HG03066 (cell line): ENCODE data around the gene LIMS2.

Experiments
- ATAC-seq: cut with Tn5 transposase; IDR thresholded peaks from one replicate; pipeline ENCODE4 v1.9.1; 2021; ENCODE audit warnings: low read depth; ENCODE audit not compliant: unreplicated experiment

Gene LIMS2, protein sequence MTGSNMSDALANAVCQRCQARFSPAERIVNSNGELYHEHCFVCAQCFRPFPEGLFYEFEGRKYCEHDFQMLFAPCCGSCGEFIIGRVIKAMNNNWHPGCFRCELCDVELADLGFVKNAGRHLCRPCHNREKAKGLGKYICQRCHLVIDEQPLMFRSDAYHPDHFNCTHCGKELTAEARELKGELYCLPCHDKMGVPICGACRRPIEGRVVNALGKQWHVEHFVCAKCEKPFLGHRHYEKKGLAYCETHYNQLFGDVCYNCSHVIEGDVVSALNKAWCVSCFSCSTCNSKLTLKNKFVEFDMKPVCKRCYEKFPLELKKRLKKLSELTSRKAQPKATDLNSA

DNA sequence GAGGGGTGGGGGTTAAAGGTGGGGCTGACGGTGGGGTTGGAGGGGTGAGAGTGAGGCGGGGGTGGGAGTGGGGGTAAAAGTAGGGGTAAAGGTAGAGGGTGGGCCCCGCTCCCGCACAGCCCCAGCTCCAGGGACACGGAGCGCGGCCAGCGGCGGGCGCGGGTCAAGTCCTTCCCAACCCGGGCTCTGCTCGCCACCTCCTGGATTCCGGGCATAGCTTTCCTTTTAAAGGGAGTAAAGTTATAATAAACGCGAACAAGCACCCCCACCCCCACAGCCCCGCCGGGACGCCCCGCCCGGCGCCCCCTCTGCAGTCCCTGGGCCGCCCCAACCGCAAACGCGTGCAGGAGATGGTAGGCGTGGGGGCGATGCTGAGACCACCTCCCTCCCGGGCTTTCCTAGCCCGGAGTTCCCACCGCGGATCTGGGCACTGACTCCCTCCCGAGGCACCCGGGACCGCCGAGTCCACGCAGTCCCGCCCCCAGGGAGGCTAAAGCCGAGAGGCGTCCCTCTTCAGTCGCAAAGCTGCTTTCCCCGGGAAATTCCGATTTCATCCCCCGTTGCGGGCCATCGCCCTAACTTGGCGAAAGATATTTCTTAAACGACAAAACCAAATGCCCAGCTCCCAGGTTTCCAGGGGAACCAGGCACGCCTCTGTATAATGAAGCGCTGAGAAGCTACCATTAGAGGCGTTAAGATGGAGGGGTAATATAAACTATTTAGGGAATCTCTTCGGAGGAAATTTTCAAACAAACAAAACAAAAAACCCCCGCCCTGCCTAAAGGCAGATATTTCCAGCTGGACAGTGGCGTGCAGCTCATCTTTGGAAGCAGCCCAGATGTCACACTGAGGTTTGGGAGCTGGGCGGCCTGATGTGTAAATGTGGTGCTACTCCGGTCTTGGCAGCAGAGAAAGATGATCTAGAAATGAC, at the start of gene LIMS2:
Gene LIMS2 (minus strand): TSS at position 200 of the 931 bp plus-strand sequence. CDS start 506 bp downstream, outside the sequence.
- no peak for ATAC-seq

DNA sequence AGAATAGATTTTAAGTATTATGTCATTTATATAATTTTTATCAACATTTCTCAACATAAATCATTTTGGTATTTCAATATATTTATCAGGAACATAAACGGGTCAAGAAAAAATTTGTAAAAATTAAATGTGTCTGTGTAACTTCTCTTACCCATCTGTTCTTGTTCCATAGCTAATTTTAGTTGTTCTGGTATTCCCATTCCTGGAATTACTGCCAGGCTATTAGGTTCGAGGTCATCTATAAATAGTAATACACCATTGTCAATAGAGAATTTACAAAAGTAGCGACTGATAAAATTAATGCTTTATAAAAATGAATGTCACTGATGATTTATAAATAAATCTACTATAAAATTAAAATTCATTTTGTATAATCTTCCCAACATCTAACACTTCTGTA, 47.5 kb upstream of the LIMS2 start:
- no peak for ATAC-seq

DNA sequence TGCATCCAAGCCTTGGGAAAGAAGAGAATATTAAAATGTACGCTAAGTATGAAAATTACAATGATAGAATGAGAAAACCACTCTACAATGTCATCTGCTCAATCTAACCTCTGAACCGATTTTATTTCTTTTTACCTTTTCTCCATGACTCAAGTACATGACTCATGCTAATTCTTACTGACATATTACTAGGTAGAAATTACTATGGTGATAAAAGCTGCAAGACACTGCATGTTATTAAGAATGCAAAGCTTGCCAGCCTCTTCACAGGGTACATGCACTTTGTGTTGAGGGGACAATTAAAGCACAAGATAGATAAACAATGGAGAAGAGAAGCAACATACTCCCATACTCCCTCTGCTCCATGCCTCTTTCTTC, 46.6 kb upstream of the LIMS2 start:
- no peak for ATAC-seq

DNA sequence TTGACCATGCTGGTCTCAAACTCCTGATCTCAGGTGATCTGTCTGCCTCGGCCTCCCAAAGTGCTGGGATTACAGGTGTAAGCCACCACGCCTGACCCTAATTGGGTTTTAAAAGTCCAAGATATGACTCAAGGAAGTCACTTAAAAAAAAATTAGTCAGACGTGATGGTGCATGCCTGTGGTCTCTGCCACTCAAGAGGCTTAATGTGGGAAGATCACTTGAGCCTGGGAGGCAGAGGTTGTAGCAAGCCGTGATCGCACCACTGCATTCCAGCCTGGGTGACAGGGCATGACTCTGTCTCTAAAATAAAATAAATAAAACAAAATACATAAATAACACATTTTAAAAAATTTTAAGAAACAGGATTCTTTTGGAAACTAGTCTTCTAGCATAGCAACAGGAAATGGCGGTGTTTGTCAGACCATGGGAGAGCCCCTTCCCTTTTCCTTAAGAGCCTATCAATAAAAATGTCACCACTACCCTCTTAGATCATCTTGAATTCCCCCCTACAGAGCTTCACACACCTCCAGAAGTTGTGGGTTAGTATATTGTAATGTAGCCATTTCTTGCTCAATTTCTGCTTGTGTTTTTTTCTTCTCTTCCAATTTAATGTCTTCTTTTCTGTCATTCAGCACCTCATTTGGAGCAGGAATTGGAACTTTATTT, 46.1 kb upstream of the LIMS2 start:
- no peak for ATAC-seq

DNA sequence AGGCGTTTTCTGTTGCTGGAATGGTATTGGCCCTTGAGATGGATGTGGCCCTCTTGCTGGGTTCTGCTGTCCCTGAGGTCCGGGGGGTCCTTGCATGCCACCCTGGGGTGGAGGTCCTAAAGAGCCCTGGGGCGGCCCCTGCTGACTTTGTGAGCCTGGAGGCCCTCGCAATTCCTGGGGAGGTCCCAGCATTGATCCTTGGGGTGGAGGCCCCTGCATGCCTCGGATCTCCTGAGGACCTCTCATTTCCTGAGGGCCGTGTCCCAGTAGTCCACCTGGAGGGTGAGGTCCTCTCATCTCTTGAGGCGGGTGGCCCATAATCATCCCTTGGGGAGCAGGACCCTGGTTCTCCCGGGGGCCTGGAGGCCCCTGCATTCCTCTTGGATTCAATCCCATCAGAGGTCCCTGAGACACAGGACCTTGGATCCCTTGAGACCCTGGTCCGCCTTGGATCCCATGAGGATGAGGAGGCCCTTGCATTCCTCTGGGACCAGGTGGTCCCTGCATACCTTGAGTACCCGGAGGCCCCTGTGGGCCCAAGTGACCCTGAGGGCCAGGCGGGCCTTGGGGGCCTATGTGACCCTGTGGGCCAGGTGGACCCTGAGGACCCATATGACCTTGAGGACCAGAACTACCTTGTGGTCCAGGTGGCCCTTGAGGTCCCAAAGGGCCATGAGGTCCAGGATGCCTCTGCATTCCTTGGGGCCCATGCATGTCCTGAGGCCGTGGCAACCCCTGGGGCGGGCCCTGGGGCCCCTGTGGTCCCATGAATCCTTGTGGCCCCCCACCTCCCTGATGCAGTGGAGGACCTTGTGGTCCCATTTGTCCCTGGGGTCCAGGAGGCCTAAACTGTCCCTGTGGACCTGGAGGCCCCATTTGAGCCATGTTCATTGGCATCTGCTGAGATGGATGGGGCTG, 44.2 kb upstream of the LIMS2 start:
- ATAC-seq: no peak

DNA sequence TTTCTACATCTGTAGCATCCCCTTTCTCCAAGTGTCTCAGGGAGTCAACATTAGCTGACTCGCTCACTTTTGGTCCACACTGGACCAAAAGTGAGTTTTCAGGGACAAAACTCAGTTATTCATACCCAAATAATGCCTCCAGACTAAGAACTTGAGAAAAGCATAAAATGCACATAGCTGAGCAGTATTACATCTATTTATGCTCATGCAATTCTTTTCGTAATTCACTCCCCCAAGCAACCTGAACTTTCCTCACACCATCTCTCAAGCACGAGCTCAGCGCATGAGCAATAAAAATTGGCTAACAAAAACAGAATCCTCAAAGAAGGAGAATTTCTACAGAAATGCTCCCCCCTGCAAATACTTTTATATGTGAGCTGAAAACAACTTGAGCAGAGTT, 42.9 kb upstream of the LIMS2 start:
- no peak for ATAC-seq

DNA sequence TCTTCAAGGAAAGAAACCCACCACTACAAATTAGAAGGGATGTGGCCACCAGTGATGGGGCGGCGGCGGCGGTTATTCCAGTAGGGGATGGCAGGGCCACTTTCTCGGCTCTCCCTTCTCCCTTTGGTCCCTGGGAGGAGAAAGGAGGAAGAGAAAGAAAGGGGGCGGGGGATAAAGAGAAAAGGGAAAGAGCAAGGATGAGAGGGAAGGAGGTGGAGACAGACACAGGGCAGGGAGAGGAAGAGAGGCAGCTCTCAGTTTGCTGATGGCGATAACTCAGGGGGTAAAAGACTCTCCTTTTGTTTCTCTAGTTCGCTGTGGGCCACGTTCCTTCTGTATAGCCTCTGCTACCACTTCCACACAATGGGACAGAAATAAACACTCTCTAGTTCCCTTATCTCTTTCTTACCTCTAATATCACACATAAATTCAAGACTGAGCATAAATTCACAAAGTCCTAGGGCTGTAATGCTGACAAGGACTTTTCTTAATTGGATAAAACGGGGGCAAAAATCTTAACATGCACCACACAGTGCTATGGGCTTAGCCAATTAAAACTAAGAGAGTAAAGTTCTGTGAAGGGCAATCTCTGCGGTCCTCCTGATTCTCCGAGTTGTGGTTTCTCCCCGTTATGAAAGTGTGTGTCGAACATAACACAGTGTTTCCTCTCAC, 40.6 kb upstream of the LIMS2 start:
- ATAC-seq: no peak

DNA sequence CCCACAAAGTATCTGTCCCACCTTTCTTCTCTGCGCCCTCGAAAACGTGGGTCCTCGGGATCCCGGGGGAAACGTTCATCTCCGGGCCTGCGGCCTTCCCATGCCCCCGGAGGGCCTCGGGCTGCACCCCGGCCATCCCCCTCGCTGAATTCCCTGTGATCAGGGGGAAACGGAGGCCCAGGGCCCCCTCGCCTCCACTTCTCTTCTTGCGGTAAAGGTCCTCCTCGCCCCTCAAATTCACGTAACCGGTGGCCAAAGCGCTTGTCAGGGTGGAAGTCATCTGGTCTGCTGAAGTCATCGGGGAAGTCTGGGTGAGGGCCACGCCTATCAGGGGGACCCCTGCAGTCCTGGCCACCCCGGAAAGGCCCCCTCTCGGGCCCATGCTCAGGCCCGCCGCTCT, 38.2 kb upstream of the LIMS2 start:
- no peak for ATAC-seq

DNA sequence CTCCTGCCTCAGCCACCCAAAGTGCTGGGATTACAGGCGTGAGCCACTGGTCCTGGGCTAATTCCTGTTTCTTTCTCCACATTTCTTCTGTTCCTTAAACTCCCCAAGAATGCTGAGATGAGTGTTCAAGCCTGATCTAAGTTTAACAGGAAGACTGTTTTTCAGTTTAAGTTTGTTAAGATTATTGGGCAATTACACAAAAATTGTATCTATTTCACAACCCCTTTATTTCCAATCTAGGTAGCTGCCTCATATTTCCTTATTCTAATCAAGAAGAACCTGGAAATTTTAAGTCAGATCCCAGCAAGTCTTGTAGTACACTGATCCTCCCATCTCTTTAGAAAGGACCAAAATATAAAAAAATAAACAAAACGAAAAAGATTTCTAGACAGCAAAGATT, 37.7 kb upstream of the LIMS2 start:
- ATAC-seq: no peak

DNA sequence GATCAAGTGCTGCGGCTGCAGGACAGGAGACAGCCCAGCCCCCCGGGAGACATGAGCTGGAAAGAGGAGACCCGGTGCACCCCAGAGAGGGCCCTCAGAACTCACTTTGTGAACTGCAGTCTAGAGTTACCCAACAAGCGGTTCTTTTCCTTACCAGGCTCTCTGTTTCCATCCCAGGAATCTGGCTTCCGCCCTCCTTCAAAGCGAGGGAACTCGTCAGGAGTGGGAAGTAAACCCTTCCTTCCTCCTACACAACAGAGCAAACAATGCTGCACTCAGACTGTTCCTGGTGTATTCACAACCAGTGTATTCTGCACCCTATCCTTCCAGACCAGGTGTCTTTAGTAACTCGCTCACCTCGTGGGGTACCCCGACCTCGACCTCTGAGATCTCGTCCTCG, 34.0 kb upstream of the LIMS2 start:
- ATAC-seq: no peak

DNA sequence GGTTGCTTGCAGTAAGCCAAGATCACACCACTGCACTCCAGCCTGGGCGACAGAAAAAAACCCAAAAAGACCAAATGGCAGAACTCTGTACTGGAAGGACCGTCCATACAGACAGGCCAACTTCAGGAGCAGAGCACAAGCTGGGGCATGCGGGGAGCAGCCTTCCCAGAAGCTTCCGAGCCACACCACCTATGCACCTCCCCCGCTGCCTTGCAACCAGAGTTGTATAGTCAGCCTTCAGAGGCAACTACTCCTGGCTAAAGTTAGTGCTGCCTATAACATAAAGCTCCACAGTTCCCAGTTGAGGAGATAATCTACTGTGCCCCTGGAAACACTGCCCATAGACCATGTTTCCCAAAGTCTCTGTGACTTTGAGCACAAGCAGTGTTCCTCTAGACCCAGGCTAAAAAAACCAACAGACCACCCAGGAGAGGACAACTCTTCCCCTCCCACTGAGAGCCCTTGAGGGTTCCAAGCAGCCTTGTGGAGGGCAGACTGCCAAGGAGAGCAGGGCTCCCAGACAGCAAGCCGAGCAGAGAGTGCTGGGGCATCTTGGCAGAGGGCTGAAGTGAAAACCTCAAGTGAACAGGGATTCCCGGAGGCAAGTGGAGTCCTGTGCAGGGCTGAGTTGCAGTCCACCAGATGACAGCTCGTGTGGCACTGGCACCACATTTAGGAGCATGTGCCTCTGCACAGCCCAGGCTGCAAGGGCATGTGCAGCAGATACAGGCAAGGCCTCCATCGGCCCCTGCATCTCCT, 32.7 kb upstream of the LIMS2 start:
- ATAC-seq: no peak

DNA sequence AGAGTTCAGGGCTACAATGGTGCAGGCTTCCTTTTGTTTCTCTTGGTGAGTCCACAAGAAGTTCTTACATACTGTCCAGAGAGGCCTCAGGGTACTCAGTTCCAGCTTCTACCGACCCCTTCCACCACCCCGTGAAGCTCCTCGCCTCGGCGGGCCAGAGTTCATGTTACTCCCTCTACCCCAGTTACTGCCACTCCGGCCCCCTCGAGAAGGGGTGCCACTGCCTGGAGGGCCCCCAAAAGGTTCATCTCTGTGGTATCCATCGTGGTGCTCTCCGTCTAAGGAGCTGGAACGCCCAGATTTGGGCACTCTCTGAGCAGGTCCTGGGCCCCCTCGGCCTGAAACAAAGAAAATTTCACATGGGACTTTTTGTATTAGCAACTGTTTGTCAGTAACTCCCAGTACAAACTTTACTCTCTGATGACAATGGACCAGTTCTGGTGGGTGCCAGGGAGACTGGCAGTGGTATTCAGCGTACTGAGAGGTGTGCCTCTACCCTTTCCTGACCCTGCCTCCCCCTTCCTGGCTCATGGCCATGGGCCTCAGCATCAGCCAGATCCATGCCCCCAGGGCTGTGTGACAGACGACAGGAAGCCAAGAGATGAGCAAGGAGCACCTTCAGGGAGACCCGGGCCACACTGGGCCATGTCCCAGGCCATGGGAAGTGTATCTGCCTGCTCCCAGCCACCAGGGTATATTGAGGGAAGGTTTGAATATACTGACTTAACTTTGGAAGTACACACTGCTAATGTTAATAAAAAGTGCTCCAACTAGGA, 31.1 kb upstream of the LIMS2 start:
- ATAC-seq: no peak

DNA sequence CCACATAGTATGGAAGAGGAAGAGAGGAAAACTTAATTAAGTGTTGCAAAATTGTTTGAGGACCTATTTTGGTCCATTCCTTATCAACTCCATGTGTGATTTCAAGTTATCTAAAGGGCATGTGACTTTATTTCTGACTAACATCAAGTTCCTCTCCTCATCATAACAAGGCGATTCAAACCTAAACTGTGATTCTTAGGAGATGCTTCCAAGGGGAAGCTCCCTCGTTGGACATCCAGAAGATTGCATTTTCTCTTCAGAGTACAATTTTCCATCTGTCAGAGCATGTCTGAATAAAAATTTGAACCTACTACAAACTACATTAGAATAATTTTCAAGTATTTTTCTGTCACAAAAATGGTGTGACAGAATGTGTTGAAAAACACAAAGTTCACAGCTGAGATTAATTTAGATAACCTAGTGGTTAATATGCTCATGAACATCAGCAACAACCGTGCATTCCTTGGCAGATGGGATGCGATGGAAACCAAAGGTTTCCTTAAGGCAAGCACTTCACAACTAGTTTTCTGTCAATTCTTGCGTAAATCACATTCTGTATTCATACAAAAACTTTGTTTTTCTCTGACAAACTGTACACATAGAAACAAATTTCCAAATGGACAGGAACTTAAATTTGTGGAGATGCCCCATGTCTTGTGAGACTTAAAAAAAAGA, 30.2 kb upstream of the LIMS2 start:
- no peak for ATAC-seq

DNA sequence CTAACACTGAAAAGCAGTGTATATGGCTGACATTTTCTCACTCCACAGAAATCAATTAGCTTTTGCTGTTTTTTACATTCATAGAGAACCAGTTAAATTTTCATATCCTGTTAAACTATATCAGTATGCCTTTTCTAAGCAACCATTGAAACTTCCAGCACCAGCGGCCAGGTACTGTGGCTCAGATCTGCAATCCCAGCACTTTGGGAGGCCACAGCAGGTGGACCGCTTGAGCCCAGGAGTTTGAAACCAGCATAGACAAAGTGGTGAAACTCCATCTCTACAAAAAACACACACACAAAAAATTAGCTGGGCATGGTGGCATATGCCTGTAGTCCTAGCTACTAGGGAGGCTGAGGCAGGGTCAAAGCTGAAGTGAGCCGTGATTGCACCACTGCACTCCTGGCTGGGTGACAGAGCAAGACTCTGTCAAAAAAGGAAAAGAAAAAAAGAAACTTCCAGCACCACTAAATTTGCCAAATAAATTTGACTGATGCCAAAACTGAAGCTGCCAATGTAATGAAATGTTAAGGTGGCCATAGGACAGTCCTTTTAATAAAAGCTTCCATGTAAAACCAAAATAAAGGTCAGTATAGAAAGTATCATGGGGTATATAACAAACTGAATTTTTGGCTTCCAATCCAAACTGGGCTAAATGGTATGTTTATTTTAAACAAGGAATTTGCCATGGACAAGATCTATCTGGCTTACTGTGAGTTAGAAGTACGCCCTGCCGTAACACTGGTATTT, 29.5 kb upstream of the LIMS2 start:
- ATAC-seq: no peak

DNA sequence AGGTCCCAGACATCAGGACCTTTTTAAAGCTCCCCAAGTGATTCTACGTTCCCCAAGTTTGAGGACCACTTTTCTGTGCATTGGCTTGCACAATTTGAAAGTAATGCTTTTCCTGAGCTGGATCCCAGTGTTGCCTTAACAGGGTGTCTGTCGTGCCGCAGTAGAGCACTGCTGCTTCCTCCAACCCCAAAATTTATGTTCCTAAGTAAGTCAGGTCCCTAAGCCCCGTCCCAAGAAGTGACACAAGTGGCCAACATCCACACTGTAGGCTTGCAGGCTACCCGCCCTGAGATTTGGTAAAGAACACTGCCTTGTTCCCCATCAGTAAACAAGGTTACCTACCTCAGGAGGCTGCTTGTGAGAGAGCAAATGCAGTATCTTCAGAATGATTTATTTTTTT, 28.0 kb upstream of the LIMS2 start:
- no peak for ATAC-seq

DNA sequence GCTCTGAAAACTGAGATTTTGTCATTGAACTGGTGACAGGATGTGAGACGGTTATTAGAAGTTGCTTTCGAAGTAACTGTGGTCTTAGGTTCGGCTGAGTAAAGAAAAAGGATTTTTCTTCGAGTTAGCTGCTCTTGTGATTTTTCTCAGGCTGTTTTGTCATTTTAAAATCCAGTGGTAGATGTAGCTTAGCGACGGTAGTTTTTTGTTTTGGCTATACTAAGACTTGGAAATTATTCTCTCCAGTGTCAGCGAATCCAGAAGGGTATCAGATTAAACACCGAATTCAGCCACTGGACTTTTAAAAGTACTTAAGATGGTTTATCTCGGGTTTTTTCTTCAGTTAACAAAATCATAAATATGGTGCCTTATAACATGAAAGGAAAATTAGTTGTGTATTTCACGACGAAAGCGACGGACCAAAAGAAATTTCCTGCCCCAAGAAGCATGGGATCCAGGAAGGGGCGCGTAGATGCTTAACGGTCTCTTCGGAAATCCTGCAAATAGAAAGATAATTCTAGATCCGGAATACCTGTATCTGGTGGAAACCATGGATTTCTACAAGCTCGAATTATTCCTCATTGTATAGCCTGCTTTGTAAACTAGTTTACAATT, 27.2 kb upstream of the LIMS2 start:
- ATAC-seq: no peak
